H1 (cell line): Measurements from ENCODE around the gene NOL4L. TPM values are rescaled to one million over a fixed set of nuclear protein-coding genes. Genes with fewer than 3 reads are reported as not detected.

Experiments
- CTCF ChIA-PET: fragments of 300-600 bp; sonication (Branson Sonifier 250); formaldehyde crosslinking; loops from one replicate; lab custom pipeline; 2021; ENCODE audit not compliant: partially characterized antibody; lab: Charles Lee
- POLR2A ChIA-PET: fragments of 300-600 bp; sonication (Branson Sonifier 250); formaldehyde crosslinking; loops from one replicate; lab custom pipeline; 2021; ENCODE audit warnings: inconsistent platforms; ENCODE audit not compliant: partially characterized antibody; lab: Charles Lee
- DNase-seq, 2 experiments: peaks; one replicate each; pipeline versions ENCODE4 v3.0.0 to v3.0.0-alpha.2; 2010 to 2022; ENCODE audit warnings: low spot score in 2 of 2, low read depth in 1 of 2, mixed read lengths in 1 of 2
- FAIRE-seq: peaks from 2 replicates; lab custom pipeline; 2011; peaks lifted over from hg19 to GRCh38; lab: Jason Lieb, UNC
- H2AFZ ChIP-seq: 2 replicates; pipeline ENCODE4 v1.8.1; 2012; ENCODE audit warnings: low read length, inconsistent platforms
- H2AK5ac ChIP-seq: 2 replicates; pipeline ENCODE4 v1.6.1; 2013; ENCODE audit warnings: low read depth, low read length
- H2BK120ac ChIP-seq: replicated peaks from 2 replicates; pipeline ENCODE3; 2013; ENCODE audit warnings: low read depth, low read length, inconsistent platforms
- H2BK12ac ChIP-seq: 2 replicates; pipeline ENCODE4 v1.6.1; 2013; ENCODE audit warnings: low read depth, low read length
- H2BK15ac ChIP-seq: 2 replicates; pipeline ENCODE4 v1.6.1; 2013; ENCODE audit warnings: low read length
- H2BK20ac ChIP-seq: 2 replicates; pipeline ENCODE4 v1.6.1; 2013; ENCODE audit warnings: low read length
- H2BK5ac ChIP-seq: 2 replicates; pipeline ENCODE4 v1.6.1; 2013; ENCODE audit warnings: low read depth, low read length
- H3K14ac ChIP-seq: 2 replicates; pipeline ENCODE4 v1.6.1; 2013; ENCODE audit warnings: inconsistent platforms; ENCODE audit not compliant: insufficient read length
- H3K18ac ChIP-seq: 2 replicates; pipeline ENCODE4 v1.6.1; 2013; ENCODE audit warnings: low read length; ENCODE audit errors: extremely low read depth
- H3K23ac ChIP-seq: 2 replicates; pipeline ENCODE4 v1.6.1; 2013; ENCODE audit warnings: inconsistent platforms; ENCODE audit not compliant: insufficient read length
- H3K23me2 ChIP-seq: 2 replicates; pipeline ENCODE4 v1.6.1; 2013; ENCODE audit warnings: low read depth, low read length
- H3K27ac ChIP-seq: 2 replicates; pipeline ENCODE4 v1.6.1; 2011; ENCODE audit warnings: low read depth, low read length, inconsistent platforms
- H3K27me3 ChIP-seq, 4 experiments: replicated peaks in 1 of 4; 1 replicate in 1 of 4; 2 replicates in 3 of 4; pipeline versions ENCODE4 v1.6.1 to v1.8.1; 2011 to 2013; ENCODE audit warnings: low read length in 3 of 4, mild to moderate bottlenecking in 3 of 4, inconsistent platforms in 2 of 4, mixed read lengths in 2 of 4, moderate library complexity in 1 of 4; ENCODE audit not compliant: control insufficient read depth in 3 of 4, insufficient read depth in 3 of 4; ENCODE audit errors: extremely low read depth in 1 of 4
- H3K36me3 ChIP-seq, 4 experiments: 2 replicates each; pipeline versions ENCODE4 v1.6.1 to v1.8.1; 2011 to 2013; ENCODE audit warnings: mild to moderate bottlenecking in 4 of 4, low read length in 3 of 4, moderate library complexity in 2 of 4, control low read depth in 1 of 4, inconsistent platforms in 1 of 4; ENCODE audit not compliant: insufficient read depth in 4 of 4, control insufficient read depth in 2 of 4
- H3K4ac ChIP-seq: replicated peaks from 2 replicates; pipeline ENCODE3; 2013; ENCODE audit warnings: low read length, low read depth, mixed read lengths, inconsistent platforms; ENCODE audit not compliant: insufficient read length
- H3K4me1 ChIP-seq, 4 experiments: replicated peaks in 1 of 4; 1 replicate in 1 of 4; 2 replicates in 3 of 4; pipeline versions ENCODE4 v1.6.1 to v1.8.1; 2011 to 2013; ENCODE audit warnings: low read length in 3 of 4, inconsistent platforms in 2 of 4, mixed read lengths in 1 of 4; ENCODE audit not compliant: insufficient read depth in 4 of 4, control insufficient read depth in 3 of 4
- H3K4me2 ChIP-seq, 2 experiments: 2 replicates each; pipeline versions ENCODE4 v1.6.1 to v1.8.1; 2011 to 2013; ENCODE audit warnings: low read depth in 2 of 2, low read length in 2 of 2, control low read depth in 1 of 2, inconsistent platforms in 1 of 2, mild to moderate bottlenecking in 1 of 2; ENCODE audit not compliant: insufficient read depth in 1 of 2
- H3K4me3 ChIP-seq, 4 experiments: fragments of 200-600, 300-600 bp in 1 of 4; sonication (generic), shearing (Covaris generic), sonication (Bioruptor Twin) in 1 of 4; 2 replicates each; pipeline versions ENCODE4 v1.5.1 to v1.8.1; 2011 to 2016; ENCODE audit warnings: low read length in 4 of 4, low read depth in 3 of 4, control low read depth in 2 of 4, inconsistent platforms in 2 of 4, mild to moderate bottlenecking in 2 of 4, mixed read lengths in 1 of 4, moderate library complexity in 1 of 4; ENCODE audit not compliant: insufficient read depth in 2 of 4; ENCODE audit errors: extremely low read depth in 1 of 4
- H3K56ac ChIP-seq: replicated peaks from 2 replicates; pipeline ENCODE3; 2013; ENCODE audit warnings: low read depth, mild to moderate bottlenecking, mixed read lengths, low read length, inconsistent platforms; ENCODE audit not compliant: insufficient read length
- H3K79me1 ChIP-seq: 2 replicates; pipeline ENCODE4 v1.6.1; 2013; ENCODE audit warnings: low read depth, low read length, control low read depth
- H3K79me2 ChIP-seq, 2 experiments: 2 replicates each; pipeline versions ENCODE4 v1.6.1 to v1.8.1; 2012 to 2013; ENCODE audit warnings: low read length in 2 of 2, mild to moderate bottlenecking in 2 of 2, inconsistent platforms in 1 of 2; ENCODE audit not compliant: insufficient read depth in 2 of 2, control insufficient read depth in 1 of 2
- H3K9ac ChIP-seq, 4 experiments: replicated peaks in 1 of 4; 1 replicate in 1 of 4; 2 replicates in 3 of 4; pipeline versions ENCODE4 v1.6.1 to v1.8.1; 2011 to 2013; ENCODE audit warnings: low read depth in 3 of 4, low read length in 3 of 4, control low read depth in 2 of 4, mild to moderate bottlenecking in 2 of 4, moderate library complexity in 2 of 4, inconsistent platforms in 1 of 4; ENCODE audit errors: extremely low read depth in 1 of 4
- H3K9me3 ChIP-seq, 2 experiments: 2 replicates each; pipeline versions ENCODE4 v1.6.1 to v1.8.1; 2012 to 2013; ENCODE audit warnings: mild to moderate bottlenecking in 2 of 2, moderate library complexity in 2 of 2, control low read depth in 1 of 2, inconsistent platforms in 1 of 2, low read depth in 1 of 2, low read length in 1 of 2, mixed read lengths in 1 of 2; ENCODE audit not compliant: insufficient read depth in 2 of 2
- H4K20me1 ChIP-seq, 2 experiments: replicated peaks in 1 of 2; 2 replicates each; pipeline versions ENCODE3 to v1.8.1; 2011 to 2013; ENCODE audit warnings: inconsistent platforms in 2 of 2, low read length in 2 of 2, mild to moderate bottlenecking in 1 of 2; ENCODE audit not compliant: insufficient read depth in 2 of 2, control insufficient read depth in 1 of 2
- H4K5ac ChIP-seq: 2 replicates; pipeline ENCODE4 v1.6.1; 2013; ENCODE audit warnings: low read length, low read depth, mixed read lengths, inconsistent platforms; ENCODE audit not compliant: insufficient read length
- H4K8ac ChIP-seq: 2 replicates; pipeline ENCODE4 v1.8.0; 2013; ENCODE audit warnings: mild to moderate bottlenecking, moderate library complexity, low read length, inconsistent platforms; ENCODE audit not compliant: insufficient read depth; ENCODE audit errors: extremely low read depth
- H4K91ac ChIP-seq: replicated peaks from 2 replicates; pipeline ENCODE3; 2013; ENCODE audit warnings: low read length, mixed read lengths, inconsistent platforms; ENCODE audit not compliant: insufficient read length
- ATF2 ChIP-seq: IDR thresholded peaks from 2 replicates; pipeline ENCODE4 v1.6.1; 2012; ENCODE audit warnings: low read length, inconsistent platforms
- TAF1 ChIP-seq: IDR thresholded peaks from 2 replicates; pipeline ENCODE4 v1.6.1; 2011; ENCODE audit warnings: mild to moderate bottlenecking, low read depth, low read length
- WGBS, 2 experiments: shearing (Covaris generic) in 1 of 2; methylation state at CpG; one replicate each; pipeline versions ENCODE4 v1.1.6 to v1.1.7; 2013 to 2015; ENCODE audit warnings: low lambda C conversion rate in 2 of 2, mixed read lengths in 2 of 2, inconsistent platforms in 1 of 2, low coverage in 1 of 2, missing lambda C conversion rate in 1 of 2; ENCODE audit not compliant: insufficient replicate concordance in 2 of 2, insufficient coverage in 1 of 2, insufficient read length in 1 of 2; ENCODE audit errors: extremely low coverage in 1 of 2, missing lambda C conversion rate in 1 of 2; 5-methylcytosine and 5-hydroxymethylcytosine counted together
- polyA plus RNA-seq, 7 experiments: library from polyadenylated mRNA; depleted of rRNA in 3 of 7; stranded (reverse) in 5 of 7; unstranded in 2 of 7; fragments of >200 nt in 5 of 7; fragments of 200-250 nt in 2 of 7; gene quantifications; 1 replicate in 5 of 7; 2 replicates in 1 of 7; 4 replicates in 1 of 7; pipeline versions ENCODE4 v1.2.1 to v1.2.3, GENCODE V29; 2011 to 2013; ENCODE audit warnings: missing spikeins in 2 of 7, mixed read lengths in 2 of 7
- total RNA-seq: library from RNA; stranded (reverse); fragmentation: NEBNext Ultra II Directional; extraction: Animal tissue kit (Norgen Biotek cat#: 25700); gene quantifications from 2 replicates; pipeline ENCODE4 v1.2.1, GENCODE V29; 2021

NOL4L gene
- total and polyA plus RNA-seq, 2 of the 8 experiments (the other 6 are each of a cell fraction or from before 2014, with no cell fraction given) = 15.3 to 23.7 TPM

DNA sequence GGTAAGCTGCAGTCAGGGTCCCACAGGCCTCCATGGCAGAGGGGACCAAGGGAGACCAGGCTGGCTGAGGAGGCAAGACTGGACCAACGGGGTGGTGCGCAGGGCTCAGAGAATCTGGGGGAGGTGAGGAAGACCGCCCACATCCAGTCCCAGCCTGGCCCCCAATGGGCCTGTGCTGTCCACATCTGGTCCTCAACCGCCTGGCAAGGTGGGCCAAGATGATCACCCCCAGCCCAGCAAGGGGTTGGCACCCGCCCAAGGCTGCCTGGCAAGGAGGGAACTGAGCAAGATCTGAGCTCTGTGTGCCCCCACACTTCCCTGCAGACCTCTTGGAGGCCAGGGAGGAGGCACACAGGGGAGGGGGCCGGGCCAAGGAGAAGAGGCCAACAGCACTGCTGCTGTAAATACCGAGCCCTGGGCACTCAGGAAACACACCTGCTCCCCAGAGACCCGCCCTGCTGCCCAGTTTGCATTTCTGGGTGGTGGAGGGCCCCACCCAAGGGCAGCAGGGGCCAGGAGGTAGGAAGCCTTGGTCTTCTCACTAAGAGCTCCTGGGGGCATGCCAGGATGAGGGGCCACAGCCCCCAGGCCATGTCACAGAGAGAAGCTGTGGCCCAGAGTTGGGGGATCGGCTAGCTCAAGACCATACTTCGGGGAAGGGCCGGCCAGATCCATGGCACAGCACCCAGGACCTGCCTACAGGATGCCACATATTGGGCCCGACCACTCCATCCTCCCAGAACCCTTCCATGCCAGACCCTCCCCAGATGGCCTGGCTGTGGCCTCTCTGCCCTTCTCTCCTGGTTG is 117.4 kb downstream of the NOL4L start:
- H3K27me3 ChIP-seq = no peaks in the 10 kb centered on the region
- H3K56ac ChIP-seq = no peak overlapping the region
- no peak overlapping the region for H2BK15ac ChIP-seq
- no peak overlapping the region for H2BK12ac ChIP-seq
- H3K4me3 ChIP-seq = no peak overlapping the region
- H3K9ac ChIP-seq = no peak overlapping the region
- no peak for TF ChIP-seq ATF2
- no peak for TF ChIP-seq TAF1
- no peak overlapping the region for H2BK120ac ChIP-seq
- FAIRE-seq = no peak
- peaks cover 0 to 3% (median 0%) of the 10 kb centered on the region in 4 experiments; a peak in 1 of 8 replicates for H3K36me3 ChIP-seq
- no peak overlapping the region for H4K5ac ChIP-seq
- no peak overlapping the region for H3K4ac ChIP-seq
- DNase-seq = no peak
- no peak overlapping the region for H4K91ac ChIP-seq
- CTCF ChIA-PET = interaction anchor here (0.9 to 4.6 kb wide), 11 partner anchors 10 to 473 kb away, joined by 3 to 19 read pairs (median 3); no protein-coding TSS in a partner anchor
- no peak overlapping the region; the same call in 1 of the 2 replicates for H3K27ac ChIP-seq
- H3K9me3 ChIP-seq = no peaks in the 10 kb centered on the region
- no peak overlapping the region for H3K23ac ChIP-seq
- H3K79me2 ChIP-seq = peaks cover 0 to 24% of the 10 kb centered on the region in 2 experiments; a peak in 1 of 4 replicates
- peak overlapping the region; percentile 24; the same call in 1 of the 2 replicates for H2BK5ac ChIP-seq
- H2AK5ac ChIP-seq = no peak overlapping the region
- H3K4me2 ChIP-seq = no peak overlapping the region
- H3K79me1 ChIP-seq = peaks cover 15% of the 10 kb centered on the region
- POLR2A ChIA-PET = interaction anchor here (1.7 to 4.1 kb wide), 3 partner anchors 8 to 16 kb away, joined by 3 to 21 read pairs (median 6); no protein-coding TSS in a partner anchor
- peaks cover 19 to 31% of the 10 kb centered on the region in 2 experiments for H4K20me1 ChIP-seq
- H2BK20ac ChIP-seq = no peak overlapping the region
- H4K8ac ChIP-seq = no peak overlapping the region; the same call in 1 of the 2 replicates
- no peak overlapping the region; the same call in 1 of the 2 replicates for H3K18ac ChIP-seq
- H3K4me1 ChIP-seq = peaks cover 0 to 34% (median 22%) of the 10 kb centered on the region in 4 experiments; a peak in 6 of 7 replicates
- WGBS, 2 experiments = 92% methylated on average over 11 of the region's 12 CpGs; no CpG with 5 or more reads in 1 of the 2 experiments
- H3K23me2 ChIP-seq = no peaks in the 10 kb centered on the region
- H3K14ac ChIP-seq = no peak overlapping the region
- no peak overlapping the region for H2AFZ ChIP-seq
